Raji (cell line): ENCODE results near the gene PTGIR.

Experiments used
- POLR2A ChIP-seq: IDR thresholded peaks from 2 replicates; pipeline ENCODE4 v1.6.1; 2011; ENCODE audit warnings: low read depth, low read length, control low read depth; ENCODE audit not compliant: insufficient read depth

The PTGIR gene

GRCh38 chr19:46648060-46648960 lies 23.4 kb upstream of the PTGIR start:
- TF ChIP-seq POLR2A: no peak

- no peak for TF ChIP-seq POLR2A
These were observed 21.5 kb upstream of the PTGIR start for GRCh38 chr19:46646402-46646801.

GRCh38 chr19:46644720-46645119 lies 19.8 kb upstream of the PTGIR start:
- no peak for TF ChIP-seq POLR2A

DNA sequence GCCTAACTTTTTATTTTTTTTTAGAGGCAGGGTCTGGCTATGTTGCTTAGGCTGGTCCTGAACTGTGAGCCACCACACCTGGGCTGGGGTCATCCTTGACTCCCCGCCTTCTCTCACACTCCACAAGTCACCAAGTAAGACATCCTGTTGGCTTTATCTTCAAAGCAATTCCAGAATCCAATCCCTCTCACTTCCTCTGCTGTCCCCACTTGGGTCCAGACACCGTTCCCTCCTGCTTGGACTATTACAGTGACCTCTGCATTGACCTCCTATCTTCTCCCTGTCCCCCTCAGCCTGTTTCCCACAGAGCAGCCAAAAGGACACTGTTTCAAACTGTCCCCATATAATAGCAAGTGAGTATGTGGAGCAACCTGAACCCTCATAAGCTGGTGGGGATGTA lies 15.8 kb upstream of the PTGIR start:
- TF ChIP-seq POLR2A: no peak

DNA sequence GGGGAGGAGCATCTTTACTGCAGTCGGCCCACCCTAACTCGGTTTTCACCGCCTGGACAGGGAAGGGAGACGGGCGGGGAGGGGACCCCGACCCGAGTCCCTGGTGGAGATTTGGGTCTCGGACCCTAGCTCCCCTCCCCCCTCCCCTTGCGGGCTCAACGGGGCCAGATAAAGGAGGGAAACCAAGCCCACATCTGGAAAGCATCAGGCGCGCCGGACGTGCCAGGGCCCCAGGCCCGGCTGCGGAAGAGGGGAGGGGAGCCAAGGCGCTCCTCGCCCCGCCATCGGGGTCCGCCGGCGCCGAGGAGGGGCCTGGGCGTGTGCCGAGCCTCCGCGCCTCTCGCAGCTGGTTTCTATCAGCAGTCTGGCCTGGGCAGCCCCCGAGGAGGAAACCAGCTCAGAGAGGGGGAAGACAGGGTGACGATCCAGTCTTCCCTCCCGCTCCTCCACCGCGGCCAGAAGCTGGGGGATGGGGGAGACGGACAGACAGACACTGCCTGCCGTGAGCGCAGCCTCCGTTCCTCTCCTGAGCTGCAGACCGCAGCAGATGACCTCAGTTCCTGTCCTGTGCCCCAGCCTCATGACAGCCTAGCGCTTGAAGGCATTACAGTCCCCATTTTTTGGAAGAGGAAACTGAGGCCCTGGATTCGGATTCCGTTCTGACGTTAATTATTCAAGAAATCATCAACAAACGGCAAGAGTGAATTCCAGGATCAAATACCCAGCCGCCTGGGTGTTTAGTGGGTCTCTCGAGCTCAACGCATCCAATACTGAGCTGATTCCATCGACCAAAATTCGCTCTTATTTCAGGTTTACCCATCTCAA lies 14.7 kb upstream of the PTGIR start:
- TF ChIP-seq POLR2A: no peak

DNA sequence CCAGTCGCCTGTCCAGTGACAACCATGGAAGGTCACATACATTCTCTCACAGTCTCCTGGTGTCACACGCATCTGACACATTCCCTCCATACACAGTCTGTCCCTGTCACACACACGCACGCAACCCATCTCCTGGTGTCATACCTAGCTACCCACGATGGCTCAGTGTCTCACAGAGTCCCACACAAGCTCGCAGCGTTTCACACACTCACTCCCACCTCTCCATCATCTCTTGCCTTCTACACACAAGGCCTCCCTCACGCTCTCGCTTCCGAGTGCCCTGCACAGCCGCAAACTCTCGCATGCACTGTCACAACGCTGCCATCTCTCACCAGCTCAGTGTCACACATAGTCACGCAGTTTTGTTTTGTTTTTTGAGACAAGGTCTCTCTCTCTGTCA lies 12.3 kb upstream of the PTGIR start:
- TF ChIP-seq POLR2A: no peak

DNA sequence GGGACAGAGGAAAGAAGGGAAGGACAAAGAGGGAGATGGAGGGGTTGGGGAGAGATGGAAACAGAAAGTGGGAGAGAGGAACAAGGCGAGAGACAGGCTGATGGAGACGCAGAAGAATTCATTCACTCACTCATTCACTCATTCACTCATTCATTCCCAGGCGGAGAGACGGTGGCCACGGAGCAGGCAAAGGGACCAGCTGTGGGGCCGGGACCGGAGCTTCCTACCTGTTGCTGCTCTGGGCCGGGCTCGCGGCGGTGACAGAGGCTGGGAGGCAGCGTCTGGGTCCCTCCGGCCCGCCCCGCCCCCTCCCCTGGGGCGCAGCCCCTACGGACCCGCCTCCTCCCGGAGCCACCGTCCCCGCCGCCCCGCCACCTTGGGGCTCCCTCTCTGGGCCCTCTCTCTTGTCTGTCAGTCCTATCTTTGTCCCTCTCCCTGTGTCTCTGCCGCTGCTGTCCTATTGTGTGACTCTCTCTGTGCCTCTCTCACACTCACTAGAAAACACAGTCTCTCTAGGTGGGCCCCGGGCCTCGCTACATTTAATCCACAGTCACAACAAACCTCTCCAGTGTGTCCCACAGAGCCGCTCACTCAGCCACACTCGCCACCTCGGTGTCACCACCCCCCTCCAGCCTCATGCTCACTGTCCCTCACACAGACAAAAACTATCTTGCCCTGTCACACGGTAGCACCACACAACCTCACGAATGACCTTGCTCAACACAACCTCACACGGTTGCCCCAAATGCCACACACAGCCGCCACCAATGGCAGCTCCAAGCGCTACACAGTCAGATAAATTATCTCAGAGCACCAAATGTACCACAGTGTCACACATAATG lies 11.3 kb upstream of the PTGIR start, which contains the start of gene GNG8:
Gene GNG8 (minus strand): TSS at position 283 of the 842 bp plus-strand sequence. CDS start 1,520 bp downstream, outside the sequence.
- no peak for TF ChIP-seq POLR2A

- no peak for TF ChIP-seq POLR2A
These were observed 9.8 kb upstream of the PTGIR start for GRCh38 chr19:46634656-46635218.

DNA sequence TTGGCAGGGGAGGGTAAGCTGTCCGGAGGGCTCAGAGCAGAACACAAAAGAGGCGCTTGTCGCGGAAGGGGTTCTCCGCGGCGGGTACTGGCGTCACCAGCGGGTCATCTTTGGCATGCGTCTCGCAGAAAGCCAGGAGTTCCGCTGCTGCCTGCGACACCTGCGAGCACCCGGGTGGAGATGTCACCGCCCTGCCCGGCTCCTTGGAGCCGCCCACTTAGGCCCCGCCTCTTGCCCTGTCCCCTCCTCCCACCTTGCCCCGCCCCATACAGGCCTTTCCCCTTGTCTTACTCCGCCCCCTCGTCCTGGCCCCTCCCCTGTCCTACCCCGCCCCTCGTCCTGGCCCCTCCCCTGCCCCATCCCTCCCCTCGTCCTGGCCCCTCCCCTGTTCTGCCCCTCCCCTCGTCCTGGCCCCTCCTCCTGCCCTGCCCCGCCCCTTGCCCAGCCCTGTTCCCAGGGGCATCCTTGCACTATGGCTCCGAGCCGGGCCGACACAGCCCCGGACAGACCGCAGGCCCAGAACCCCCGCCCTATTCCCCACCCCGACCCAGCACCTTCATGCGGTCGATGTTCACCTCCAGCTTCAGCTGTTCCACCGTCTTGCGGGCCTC lies 9.3 kb upstream of the PTGIR start:
- TF ChIP-seq POLR2A: 0 out of 2 replicates have a peak, but pooled peaks have one; percentile 18

GRCh38 chr19:46633130-46633529 lies 8.2 kb upstream of the PTGIR start:
- TF ChIP-seq POLR2A: no peak

DNA sequence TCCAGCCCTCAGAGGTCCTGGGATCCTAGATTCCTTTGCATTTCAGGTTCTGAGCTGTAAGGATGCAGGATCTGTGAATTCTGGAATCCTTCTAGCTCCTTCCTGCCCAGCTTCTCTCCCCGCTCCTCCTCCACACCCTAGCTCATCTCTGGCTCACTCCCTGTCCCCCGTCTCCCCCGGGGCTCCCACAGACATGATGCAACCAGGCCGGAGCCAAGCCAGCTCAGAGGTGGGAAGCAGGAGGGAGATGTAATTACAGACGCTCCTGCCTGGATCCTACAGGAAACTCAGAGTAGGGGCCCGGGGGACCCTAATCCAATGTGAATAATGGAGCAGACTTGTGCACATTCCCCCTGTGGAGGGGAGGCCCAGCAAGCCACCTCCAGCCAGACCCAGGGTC lies 6.6 kb upstream of the PTGIR start:
- TF ChIP-seq POLR2A: no peak

DNA sequence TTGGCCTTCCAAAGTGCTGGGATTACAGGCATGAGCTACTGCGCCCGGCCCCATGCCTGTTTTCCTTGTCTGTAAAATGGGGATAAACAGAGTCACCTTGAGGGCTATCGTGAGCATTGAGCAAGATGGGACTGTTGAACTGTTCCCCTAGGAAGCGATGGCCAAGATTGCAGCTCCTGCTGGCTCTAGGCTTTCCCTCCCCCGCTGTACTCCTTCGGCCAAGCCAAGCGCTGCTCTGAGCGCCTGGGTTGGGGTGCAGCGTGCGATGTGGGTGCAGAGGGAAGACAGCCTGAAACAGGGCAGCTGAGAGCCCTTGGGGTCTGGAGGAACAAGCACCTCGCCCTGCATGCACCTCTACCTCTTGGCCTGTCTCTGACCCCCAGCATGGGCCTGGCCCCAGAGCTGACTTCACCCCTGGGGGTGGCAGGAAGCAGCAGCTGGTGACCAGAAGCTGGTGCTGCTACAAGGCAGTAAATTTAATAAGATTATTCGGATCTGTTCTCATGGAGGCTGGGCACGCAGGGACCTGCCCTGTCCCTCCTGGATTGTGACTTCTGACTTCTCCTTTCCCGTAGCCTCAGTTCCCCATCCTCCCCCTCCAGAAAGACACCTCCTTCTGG lies 5.8 kb upstream of the PTGIR start:
- no peak for TF ChIP-seq POLR2A

GRCh38 chr19:46629546-46630025 lies 4.7 kb upstream of the PTGIR start:
- TF ChIP-seq POLR2A: no peak

- no peak for TF ChIP-seq POLR2A
These were observed 1.6 kb upstream of the PTGIR start for GRCh38 chr19:46626446-46626845.
